Smooth muscle cell (in vitro differentiated cells): ENCODE measurements around the gene CNGA1. TPM values are rescaled to one million over a fixed set of nuclear protein-coding genes. Genes with fewer than 3 reads are reported as not detected.
A peak's percentile ranks its signal among the peaks of the same experiment; 100 is the strongest.
"Not testable (repeated sequence)": the region's sequence is repeated elsewhere in the genome, so short reads cannot be mapped to it uniquely, and the experiment has no call there.

Experiments used
- DNase-seq: peaks from one replicate; lab custom pipeline; 2025; ENCODE audit not compliant: unreplicated experiment; lab: John Stamatoyannopoulos, UW
- H2AFZ ChIP-seq: fragments of 200-600 bp; sonication (generic); 2 replicates; pipeline ENCODE4 v1.6.0; 2016; ENCODE audit warnings: antibody characterized with exemption, low read depth, mild to moderate bottlenecking
- H3F3A ChIP-seq: fragments of 200-600 bp; sonication (generic); 2 replicates; pipeline ENCODE4 v1.6.0; 2017; ENCODE audit warnings: antibody characterized with exemption, low read depth
- H3K27ac ChIP-seq: fragments of 200-600 bp; sonication (generic); 2 replicates; pipeline ENCODE4 v1.5.1; 2016; ENCODE audit warnings: low read depth, mild to moderate bottlenecking
- H3K27me3 ChIP-seq: fragments of 200-600 bp; sonication (generic); 2 replicates; pipeline ENCODE4 v1.6.1; 2016; ENCODE audit warnings: low read depth, mild to moderate bottlenecking
- H3K36me3 ChIP-seq: fragments of 200-600 bp; sonication (generic); 2 replicates; pipeline ENCODE4 v1.5.1; 2016; ENCODE audit warnings: low read depth
- H3K4me1 ChIP-seq: fragments of 200-600 bp; sonication (generic); 2 replicates; pipeline ENCODE4 v1.5.1; 2016; ENCODE audit warnings: low read depth
- H3K4me2 ChIP-seq: fragments of 200-600 bp; sonication (generic); 2 replicates; pipeline ENCODE4 v1.6.0; 2016; ENCODE audit warnings: mild to moderate bottlenecking
- H3K4me3 ChIP-seq: fragments of 200-600 bp; sonication (generic); 2 replicates; pipeline ENCODE4 v1.5.1; 2016; ENCODE audit warnings: mild to moderate bottlenecking
- H3K79me2 ChIP-seq: fragments of 200-600 bp; sonication (generic); 2 replicates; pipeline ENCODE4 v1.6.0; 2016; ENCODE audit warnings: low read depth, mild to moderate bottlenecking
- H3K9ac ChIP-seq: fragments of 200-600 bp; sonication (generic); 2 replicates; pipeline ENCODE4 v1.6.0; 2016; ENCODE audit warnings: low read depth
- H3K9me3 ChIP-seq: fragments of 200-600 bp; sonication (generic); replicated peaks from 2 replicates; pipeline ENCODE4 v1.5.1; 2016; ENCODE audit warnings: low read depth
- H4K20me1 ChIP-seq: fragments of 200-600 bp; sonication (generic); 2 replicates; pipeline ENCODE4 v1.6.0; 2016; ENCODE audit warnings: low read depth
- WGBS: methylation state at CpG from one replicate; pipeline ENCODE4 v1.1.7; 2016; ENCODE audit warnings: low lambda C conversion rate; 5-methylcytosine and 5-hydroxymethylcytosine counted together
- polyA plus RNA-seq: library from polyadenylated mRNA; unstranded; fragments of >200 nt; fragmentation: Nextera tagmentation; extraction: Ambion mirVana; gene quantifications from 2 replicates; pipeline ENCODE4 v1.2.1, GENCODE V29; 2016
- total RNA-seq: library from RNA; depleted of rRNA; stranded (reverse); fragments of >200 nt; gene quantifications from 2 replicates; pipeline ENCODE4 v1.2.3, GENCODE V29; 2014
- TF ChIP-seq, protein P1 (sequence below): fragments of 200-600 bp; sonication (generic); IDR thresholded peaks from 2 replicates; pipeline ENCODE4 v1.5.1; 2017; ENCODE audit warnings: borderline replicate concordance, mild to moderate bottlenecking, antibody characterized with exemption; ENCODE audit not compliant: insufficient read depth, poor library complexity, severe bottlenecking

CNGA1 gene
- total and polyA plus RNA-seq, 2 experiments from 2014 or later: 0.31 to 0.69 TPM

DNA sequence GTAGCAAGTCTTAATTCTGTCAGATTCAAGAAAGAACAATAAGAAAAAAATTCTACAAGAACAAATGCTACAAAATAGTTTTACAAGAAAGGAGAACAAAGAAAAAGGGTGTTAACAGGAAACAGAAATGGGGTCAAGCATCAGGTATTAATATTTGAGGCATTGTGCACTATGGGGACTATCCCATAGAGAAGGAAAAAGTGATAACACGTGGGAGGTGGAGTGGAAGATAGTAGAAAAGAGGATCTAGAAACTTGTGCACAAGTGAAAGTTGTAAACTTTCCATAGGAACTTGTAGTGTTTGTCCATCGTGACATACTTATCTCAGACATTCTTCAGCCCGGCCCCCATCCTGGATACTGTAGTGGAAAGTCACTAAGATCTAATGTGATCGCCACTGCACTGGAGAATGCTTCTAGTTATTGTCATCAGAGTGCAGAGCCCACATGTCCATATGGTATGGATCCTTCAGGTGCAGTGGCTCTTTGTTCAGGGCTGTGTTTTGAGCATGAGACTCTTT, 86.7 kb downstream of the CNGA1 start:
- no peak overlapping the region for H2AFZ ChIP-seq
- no peaks in the 10 kb centered on the region for H3K9me3 ChIP-seq
- no peaks in the 10 kb centered on the region for H4K20me1 ChIP-seq
- H3K4me1 ChIP-seq: no peaks in the 10 kb centered on the region
- H3K4me2 ChIP-seq: no peak overlapping the region
- H3K27ac ChIP-seq: no peak overlapping the region
- H3K79me2 ChIP-seq: no peaks in the 10 kb centered on the region
- peaks cover 11% of the 10 kb centered on the region for H3K27me3 ChIP-seq
- H3F3A ChIP-seq: no peaks in the 10 kb centered on the region
- no peaks in the 10 kb centered on the region for H3K36me3 ChIP-seq
- WGBS: 85% methylated on average over 4 of the region's 4 CpGs
- no peak overlapping the region for H3K9ac ChIP-seq
- no peak for DNase-seq
- TF ChIP-seq, protein P1, sequence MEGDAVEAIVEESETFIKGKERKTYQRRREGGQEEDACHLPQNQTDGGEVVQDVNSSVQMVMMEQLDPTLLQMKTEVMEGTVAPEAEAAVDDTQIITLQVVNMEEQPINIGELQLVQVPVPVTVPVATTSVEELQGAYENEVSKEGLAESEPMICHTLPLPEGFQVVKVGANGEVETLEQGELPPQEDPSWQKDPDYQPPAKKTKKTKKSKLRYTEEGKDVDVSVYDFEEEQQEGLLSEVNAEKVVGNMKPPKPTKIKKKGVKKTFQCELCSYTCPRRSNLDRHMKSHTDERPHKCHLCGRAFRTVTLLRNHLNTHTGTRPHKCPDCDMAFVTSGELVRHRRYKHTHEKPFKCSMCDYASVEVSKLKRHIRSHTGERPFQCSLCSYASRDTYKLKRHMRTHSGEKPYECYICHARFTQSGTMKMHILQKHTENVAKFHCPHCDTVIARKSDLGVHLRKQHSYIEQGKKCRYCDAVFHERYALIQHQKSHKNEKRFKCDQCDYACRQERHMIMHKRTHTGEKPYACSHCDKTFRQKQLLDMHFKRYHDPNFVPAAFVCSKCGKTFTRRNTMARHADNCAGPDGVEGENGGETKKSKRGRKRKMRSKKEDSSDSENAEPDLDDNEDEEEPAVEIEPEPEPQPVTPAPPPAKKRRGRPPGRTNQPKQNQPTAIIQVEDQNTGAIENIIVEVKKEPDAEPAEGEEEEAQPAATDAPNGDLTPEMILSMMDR: no peak
- H3K4me3 ChIP-seq: no peak overlapping the region

DNA sequence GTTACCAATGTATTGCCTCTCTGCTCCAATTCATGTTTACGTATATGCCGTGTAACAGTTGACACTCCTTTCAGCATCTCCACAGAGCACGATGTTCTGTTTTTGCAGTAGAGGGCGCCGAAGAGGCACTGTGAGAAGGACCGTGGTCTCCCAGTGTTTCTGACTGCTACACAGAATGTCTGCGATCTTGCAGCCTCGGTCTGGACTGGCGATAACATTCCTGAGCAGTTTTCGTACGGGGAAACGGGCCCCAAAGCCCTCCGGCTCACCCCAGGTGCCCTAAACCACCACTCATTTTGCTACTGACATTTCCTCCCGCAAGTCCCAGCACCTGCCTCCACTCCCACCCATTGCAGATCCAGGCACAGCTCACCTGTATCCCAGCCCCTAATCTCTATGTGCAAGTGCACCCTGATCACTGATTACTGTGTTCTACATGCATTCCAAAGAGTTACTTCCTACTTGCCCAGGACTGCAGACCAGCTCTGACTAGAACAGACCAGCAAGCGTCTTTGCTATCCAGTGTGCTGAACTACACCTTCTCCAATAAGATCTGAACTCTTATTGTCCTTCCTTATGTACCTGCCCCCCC, 89.7 kb downstream of the CNGA1 start:
- no peak overlapping the region for H3K9ac ChIP-seq
- TF ChIP-seq, protein P1: peak; percentile 58
- no peaks in the 10 kb centered on the region for H3K4me1 ChIP-seq
- H2AFZ ChIP-seq: no peak overlapping the region
- H3K27me3 ChIP-seq: peaks cover 11% of the 10 kb centered on the region
- H3K79me2 ChIP-seq: no peaks in the 10 kb centered on the region
- H3K9me3 ChIP-seq: no peaks in the 10 kb centered on the region
- peak; percentile 0 for DNase-seq
- H3K4me2 ChIP-seq: peak overlapping the region; percentile 66
- no peaks in the 10 kb centered on the region for H3F3A ChIP-seq
- no peak overlapping the region for H3K27ac ChIP-seq
- no peaks in the 10 kb centered on the region for H4K20me1 ChIP-seq
- no peaks in the 10 kb centered on the region for H3K36me3 ChIP-seq
- 18% methylated on average over 15 of the region's 15 CpGs for WGBS
- H3K4me3 ChIP-seq: peak overlapping the region; percentile 36

DNA sequence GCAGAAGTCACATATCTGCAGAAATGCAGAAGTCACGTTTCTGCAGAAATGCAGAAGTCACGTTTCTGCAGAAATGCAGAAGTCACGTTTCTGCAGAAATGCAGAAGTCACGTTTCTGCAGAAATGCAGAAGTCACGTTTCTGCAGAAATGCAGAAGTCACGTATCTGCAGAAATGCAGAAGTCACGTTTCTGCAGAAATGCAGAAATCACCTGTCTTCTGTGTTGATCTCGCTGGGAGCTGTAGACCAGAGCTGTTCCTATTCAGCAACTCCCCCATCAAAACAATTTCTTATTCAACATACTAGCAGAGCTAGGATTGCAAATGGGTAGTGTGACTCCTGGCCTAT, 93.2 kb downstream of the CNGA1 start:
- not testable (repeated sequence) for H3K4me1 ChIP-seq, H3K79me2 ChIP-seq, H3K27ac ChIP-seq, H3K9me3 ChIP-seq, H3K4me2 ChIP-seq, H3K27me3 ChIP-seq, H3F3A ChIP-seq, H3K9ac ChIP-seq, H3K4me3 ChIP-seq, H3K36me3 ChIP-seq, H2AFZ ChIP-seq, H4K20me1 ChIP-seq, DNase-seq
- 87% methylated on average over 8 of the region's 8 CpGs for WGBS

DNA sequence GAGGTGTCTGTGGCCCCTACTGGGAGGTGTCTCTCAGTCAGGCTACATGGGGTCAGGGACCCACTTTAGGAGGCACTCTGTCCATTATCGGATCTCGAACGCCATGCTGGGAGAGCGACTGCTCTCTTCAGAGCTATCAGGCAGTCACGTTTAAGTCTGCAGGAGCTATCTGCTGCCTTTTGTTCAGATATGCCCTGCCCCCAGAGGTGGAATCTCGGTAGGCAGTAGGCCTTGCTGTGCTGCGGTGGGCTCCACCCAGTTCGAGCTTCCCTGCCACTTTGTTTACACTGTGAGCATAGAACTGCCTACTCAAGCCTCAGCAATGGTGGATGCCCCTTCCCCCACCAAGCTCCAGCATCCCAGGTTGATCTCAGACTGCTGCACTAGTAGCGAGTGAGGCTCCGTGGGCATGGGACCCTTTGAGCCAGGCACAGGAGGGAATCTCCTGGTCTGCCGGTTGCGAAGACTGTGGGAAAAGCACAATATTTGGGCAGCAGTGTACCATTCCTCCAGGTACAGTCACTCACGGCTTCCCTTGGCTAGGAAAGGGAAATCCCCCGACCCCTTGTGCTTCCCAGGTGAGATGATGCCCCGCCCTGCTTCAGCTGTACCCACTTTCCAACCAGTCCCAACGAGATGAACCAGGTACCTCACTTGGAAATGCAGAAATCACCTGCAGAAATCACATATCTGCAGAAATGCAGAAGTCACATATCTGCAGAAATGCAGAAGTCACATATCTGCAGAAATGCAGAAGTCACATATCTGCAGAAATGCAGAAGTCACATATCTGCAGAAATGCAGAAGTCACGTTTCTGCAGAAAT, 93.8 kb downstream of the CNGA1 start:
- not testable (repeated sequence) for DNase-seq, H3K4me3 ChIP-seq, H3K4me1 ChIP-seq, H3K27me3 ChIP-seq, H3K36me3 ChIP-seq, H4K20me1 ChIP-seq, H3K79me2 ChIP-seq, H2AFZ ChIP-seq, H3K4me2 ChIP-seq, H3K27ac ChIP-seq, H3K9me3 ChIP-seq, H3K9ac ChIP-seq, H3F3A ChIP-seq
- 78% methylated on average over 17 of the region's 17 CpGs for WGBS

DNA sequence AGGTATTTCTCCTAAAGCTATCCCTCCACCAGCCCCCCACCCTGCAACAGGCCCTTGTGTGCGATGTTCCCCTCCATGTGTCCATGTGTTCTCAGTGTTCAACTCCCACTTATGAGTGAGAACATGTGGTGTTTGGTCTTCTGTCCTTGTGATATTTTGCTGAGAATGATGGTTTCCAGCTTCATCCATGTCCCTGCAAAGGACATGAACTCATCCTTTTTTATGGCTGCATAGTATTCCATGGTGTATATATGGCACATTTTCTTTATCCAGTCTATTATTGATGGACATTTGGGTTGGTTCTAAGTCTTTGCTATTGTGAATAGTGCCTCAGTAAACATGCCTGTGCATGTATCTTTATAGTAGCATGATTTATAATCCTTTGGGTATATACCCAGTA, 99.3 kb downstream of the CNGA1 start:
- 96% methylated on average over 1 of the region's 1 CpG for WGBS
- H3K27ac ChIP-seq, H3K9me3 ChIP-seq, H3K4me3 ChIP-seq, H3K36me3 ChIP-seq, H4K20me1 ChIP-seq, H3K4me2 ChIP-seq, DNase-seq, H3K4me1 ChIP-seq, H2AFZ ChIP-seq, H3F3A ChIP-seq, H3K27me3 ChIP-seq, H3K9ac ChIP-seq: not testable (repeated sequence)
- peaks cover 14% of the 10 kb centered on the region for H3K79me2 ChIP-seq
